ENCODE data around the gene ADAMTS16.

ADAMTS16 gene

DNA sequence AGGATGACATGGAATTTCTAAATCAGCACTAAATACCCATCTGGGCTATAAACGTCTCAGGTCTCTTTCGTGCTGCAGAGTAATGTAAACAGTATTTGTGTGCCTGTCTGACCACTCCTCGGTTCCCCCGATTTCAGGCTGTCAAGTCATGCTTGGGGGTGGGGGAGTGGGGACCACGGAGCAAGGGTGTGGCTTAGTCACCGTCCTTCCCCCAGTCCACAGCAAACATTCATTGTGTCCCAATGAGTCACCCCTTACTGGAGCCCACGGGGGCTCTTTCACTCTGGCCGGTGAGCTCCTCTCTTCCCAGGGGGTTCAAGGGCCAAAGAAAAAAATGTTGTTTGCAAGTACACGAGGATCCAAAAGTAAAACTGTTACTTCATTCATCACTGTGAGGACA is 210.0 kb downstream of the ADAMTS16 start:
- no peak for DNase-seq

DNA sequence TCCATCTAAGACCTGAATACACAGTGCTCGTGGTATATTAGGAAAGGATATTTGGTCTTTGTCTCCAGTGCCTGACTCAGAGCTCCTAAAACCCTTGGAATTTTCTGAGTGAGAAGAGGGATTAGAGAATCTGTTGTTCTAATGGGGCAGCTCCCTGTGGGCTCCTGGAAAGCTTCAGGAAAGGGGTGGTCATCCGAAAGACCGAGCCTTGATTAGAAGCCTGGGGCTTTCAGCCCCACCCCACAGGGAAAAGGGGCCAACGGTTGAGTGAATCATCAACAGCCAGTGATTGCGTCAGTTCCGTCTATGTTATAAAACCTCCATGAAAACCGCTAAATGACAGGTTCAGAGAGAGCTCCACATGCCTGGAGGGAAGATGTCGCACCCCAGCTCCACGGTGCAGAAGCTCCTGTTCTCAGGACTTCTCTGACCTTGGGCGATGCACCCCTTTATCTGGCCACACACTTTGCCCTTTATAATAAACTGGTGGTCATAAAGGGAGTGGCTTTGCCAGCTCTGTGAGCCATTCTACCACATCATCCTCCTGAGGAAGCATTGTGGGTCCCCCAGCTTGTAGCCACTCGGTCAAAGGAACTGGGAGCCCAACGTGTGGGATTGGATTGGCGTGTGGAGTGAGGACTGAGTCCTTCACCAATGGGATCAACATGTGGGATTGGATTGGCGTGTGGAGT is 211.3 kb downstream of the ADAMTS16 start:
- no peak for DNase-seq

DNA sequence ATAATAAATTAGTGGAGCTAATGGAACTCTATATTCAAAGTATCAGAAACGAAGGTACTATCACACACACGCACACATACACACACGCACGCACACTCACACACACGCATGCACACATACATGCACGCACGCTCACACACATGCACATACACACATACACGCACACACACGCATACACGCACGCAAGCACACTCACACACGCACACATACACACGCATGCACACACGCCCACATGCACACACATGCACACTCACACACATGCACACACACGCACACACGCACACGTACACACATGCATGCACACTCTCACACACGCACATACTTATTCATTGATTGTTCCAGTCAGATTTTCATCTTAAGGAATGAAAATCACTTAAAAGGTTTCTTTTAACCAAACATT is 212.5 kb downstream of the ADAMTS16 start:
- DNase-seq, result no peak

DNA sequence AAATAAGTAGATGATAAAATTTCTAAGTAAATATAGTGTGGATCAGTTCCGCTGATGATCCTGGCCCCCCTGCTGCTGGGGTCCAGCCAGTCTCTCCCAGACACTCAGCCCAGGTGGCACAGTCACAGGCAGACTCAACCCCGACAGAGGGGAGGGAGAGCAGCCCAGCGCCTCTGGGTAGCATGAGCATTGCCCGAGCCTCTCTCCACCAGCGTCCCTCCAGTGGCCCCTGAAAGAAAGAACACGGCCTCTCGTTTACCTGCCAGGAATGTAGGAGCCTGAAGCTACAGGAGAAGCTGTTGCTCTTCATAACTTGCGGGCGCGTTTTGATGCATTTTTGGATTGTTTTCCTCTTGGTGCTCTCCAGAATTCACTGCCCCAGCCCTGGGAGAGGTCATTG is 213.6 kb downstream of the ADAMTS16 start:
- no peak for DNase-seq

DNA sequence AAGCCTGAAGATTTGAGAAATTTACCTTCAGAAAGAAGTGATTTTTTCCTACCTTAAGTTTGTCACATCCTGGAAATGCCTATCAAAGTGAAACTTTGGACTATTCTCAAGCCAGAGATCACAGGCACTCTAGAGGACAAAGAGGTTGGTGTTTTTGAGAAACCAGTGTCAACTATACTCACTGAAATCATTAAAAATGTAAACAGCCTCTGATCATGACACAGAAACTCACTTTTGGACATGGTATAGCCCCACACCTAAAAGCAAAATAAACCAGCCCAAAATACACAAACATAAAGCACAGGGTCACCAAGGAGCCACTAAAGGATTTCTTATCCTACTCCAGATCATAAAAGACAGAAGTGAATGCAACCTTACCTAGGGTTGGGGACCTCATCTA is 216.6 kb downstream of the ADAMTS16 start:
- no peak for DNase-seq

DNA sequence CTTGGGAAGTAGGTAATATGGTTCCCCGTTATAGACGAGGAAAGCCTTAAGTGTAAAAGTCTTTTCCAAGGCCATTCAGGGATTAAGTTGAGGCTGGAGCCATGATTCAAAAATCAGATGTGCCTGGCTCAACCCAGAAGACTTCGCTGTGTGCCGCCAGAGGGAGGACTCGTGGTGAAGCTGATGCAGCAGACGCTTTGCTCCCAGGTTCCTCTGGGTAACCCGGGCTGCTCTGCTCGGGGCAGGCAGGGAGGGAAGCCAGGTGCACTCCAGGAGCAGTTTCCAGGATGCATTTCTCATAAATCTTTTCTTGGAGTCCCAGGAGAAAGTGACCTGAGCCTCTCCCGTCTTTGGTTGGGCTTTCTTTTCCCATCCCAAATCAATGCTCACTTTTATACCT is 219.5 kb downstream of the ADAMTS16 start:
- DNase-seq, result no peak

DNA sequence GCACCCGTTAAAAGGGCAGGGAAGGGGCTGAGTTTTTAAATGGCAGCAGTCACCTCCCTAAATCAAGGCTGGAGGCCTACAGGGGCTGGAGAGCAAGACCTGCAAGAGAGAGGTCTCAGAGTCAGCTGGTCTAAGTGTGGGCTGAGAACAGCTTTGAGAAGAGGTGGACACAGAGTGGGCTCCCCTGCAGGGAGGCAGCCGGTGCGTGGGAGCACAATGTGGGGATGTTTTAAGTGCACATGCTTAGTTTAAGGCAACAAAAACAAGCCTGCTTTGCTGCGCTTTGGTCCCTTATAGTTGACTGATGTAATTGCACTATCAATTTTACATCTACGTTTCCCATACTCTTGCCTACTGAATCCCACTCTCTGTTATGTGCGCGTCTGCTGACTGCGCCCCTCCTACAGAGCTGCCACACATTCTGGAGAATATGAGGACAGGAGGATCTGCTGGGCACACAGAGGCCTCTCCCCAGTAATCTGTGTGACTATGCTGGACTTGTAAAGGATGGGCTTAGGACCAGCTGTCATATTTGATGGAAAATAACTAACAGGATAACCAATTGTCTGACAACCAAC is 220.3 kb downstream of the ADAMTS16 start:
- no peak for DNase-seq

DNA sequence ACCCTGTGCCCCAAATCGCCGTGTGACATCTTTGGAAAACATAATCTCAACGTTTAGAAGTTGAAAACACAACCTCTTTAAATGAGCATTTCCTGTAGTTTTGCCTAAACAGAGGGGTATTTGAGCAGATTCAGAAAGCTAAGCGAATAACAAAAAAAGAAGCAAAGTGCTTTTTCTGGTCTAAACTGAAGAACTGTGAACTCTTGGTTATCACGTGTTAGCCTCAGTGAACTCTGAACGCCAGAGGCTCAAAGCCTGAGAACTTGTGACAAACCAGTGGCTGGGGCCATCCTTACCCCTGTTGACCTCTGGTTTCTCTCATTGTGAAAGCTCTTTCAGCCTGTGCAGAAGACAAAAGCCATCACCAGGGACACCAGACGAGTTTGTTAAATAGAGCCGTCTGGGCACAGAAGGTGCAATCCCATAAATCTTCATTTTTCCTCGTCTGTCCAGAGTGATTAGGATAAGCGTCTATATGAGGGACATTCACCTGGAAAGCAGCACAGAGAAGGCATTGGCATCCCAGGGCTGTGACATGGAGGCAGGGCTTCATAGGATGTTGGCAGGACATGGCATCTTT is 220.9 kb downstream of the ADAMTS16 start:
- DNase-seq, result no peak

DNA sequence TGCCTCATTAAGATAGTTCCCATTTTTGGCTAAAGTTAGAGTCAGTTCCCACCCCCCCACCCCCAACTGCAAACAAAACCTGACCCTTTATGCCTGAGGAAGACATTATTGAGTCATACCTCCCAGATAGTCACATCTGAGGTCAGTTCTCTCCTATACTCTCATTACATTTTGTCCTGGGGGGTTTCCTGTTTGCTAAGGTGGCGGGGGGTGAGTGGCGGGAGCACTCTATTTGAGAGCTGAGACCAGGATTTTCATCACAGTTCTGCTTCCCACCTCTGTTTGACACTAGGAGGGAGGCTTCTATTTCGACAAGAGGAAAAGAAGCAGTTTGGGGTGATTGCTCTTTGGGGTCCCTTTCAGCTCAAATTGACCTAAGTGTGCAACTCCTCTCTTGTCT is 222.9 kb downstream of the ADAMTS16 start:
- DNase-seq, result no peak

DNA sequence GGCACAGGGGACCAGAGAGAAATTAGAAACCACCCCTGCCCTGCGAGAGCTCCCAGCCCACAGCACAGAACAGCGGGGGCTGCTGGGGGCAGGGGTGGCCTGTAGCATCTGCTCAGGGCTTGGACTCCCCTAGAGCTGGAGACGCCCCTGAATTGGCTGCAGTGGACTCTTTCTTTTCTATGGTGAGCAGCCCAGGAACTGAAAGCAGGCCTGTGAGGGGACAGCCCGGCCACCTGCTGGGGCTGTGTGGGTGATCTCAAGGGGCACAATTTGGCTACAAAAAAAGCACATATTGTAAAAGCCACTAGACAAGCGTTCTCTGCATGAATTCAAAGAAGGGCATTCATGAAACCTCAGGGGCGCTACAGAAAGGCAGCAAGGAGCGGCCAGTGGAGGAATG is 224.8 kb downstream of the ADAMTS16 start:
- no peak for DNase-seq

DNA sequence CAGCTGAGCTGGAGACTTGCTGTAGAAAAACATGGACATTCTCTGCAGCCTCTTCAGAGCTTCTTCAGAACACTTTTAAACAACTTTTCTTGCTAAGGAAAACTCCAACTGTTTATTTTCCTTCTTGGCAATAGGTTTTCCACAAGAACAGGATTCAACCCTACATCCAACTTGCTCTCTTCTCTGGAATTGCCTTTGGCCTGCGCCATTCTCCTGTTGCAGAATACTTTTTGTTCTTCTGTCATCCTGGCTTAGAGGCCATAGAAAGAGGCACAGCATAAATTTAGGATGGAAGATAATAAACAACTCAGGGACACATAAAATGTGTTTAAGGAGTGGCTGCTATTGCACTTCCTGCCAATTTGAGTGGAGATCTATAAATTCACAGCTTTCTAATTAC is 227.6 kb downstream of the ADAMTS16 start:
- DNase-seq, result no peak

DNA sequence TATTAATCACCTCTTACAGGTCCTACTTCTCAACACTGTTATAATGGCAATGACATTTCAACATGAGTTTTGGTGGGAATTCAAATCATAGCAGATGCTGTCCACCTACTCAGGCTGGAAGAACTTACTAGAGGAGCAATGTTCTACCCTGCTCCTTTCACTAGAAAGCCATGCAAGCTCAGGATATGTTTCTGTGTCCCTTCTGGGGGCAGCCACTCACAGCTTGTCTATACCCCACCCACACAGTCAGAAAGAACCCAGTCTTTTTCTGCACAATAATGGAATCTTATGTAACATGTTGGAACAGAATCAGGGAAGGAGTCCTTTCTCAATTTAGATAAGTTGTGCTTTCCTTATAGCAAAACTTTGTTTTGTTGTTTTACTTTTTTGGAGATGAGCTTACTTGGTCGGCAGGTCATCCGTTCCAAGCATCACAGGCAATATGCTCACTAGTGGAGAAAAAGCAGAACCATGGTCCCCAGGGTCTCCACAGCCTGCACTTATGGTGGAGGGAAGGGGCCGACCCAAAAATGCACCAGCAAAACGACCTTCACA is 229.0 kb downstream of the ADAMTS16 start:
- DNase-seq, result no peak

Measured in activated CD8-positive, alpha-beta memory T cell treated with anti-CD3 and anti-CD28 coated beads for 24 hours (primary cell).